SK-N-SH (cell line): ENCODE measurements around the gene POLD2. TPM values are rescaled to one million over a fixed set of nuclear protein-coding genes. Genes with fewer than 3 reads are reported as not detected.
A peak's percentile ranks its signal among the peaks of the same experiment; 100 is the strongest.

Experiments used
- CTCF ChIA-PET: fragments of 300-600, 350-600 bp; formaldehyde crosslinking; extraction: SDS; loops from one replicate; lab custom pipeline; 2021; lab: Yijun Ruan, JAX
- POLR2A ChIA-PET: fragments of 350-600 bp; sonication (Branson Sonifier 250); formaldehyde crosslinking; extraction: SDS; loops from one replicate; lab custom pipeline; 2020; ENCODE audit warnings: antibody characterized with exemption, inconsistent platforms; lab: Yijun Ruan, JAX
- DNase-seq: peaks from one replicate; pipeline ENCODE4 v3.0.0; 2012
- H2AFZ ChIP-seq: fragments of 200-600 bp; sonication (generic); 2 replicates; pipeline ENCODE4 v1.8.1; 2016; ENCODE audit warnings: antibody characterized with exemption, mild to moderate bottlenecking, low read depth
- H3F3A ChIP-seq: fragments of 200-600 bp; sonication (generic); replicated peaks from 2 replicates; pipeline ENCODE3; 2016; ENCODE audit warnings: antibody characterized with exemption, mild to moderate bottlenecking; ENCODE audit not compliant: insufficient read depth
- H3K27ac ChIP-seq, 2 experiments: fragments of 200-500 bp in 1 of 2; fragments of 200-600 bp in 1 of 2; sonication (Bioruptor generic) in 1 of 2; sonication (generic), shearing (Covaris generic) in 1 of 2; 2 replicates each; pipeline versions ENCODE4 v1.5.1 to v1.6.1; 2014 to 2016; ENCODE audit warnings: low read depth in 2 of 2, inconsistent platforms in 1 of 2, low read length in 1 of 2, mild to moderate bottlenecking in 1 of 2, mixed read lengths in 1 of 2
- H3K27me3 ChIP-seq: fragments of 200-600 bp; sonication (generic), shearing (Covaris generic); 2 replicates; pipeline ENCODE4 v1.6.1; 2016; ENCODE audit warnings: mixed run types; ENCODE audit not compliant: insufficient read depth
- H3K36me3 ChIP-seq, 2 experiments: fragments of 200-500 bp in 1 of 2; fragments of 200-600 bp in 1 of 2; sonication (Bioruptor generic) in 1 of 2; sonication (generic) in 1 of 2; replicated peaks in 1 of 2; 2 replicates each; pipeline versions ENCODE3 to v1.5.1; 2014 to 2016; ENCODE audit warnings: low read length in 1 of 2, mild to moderate bottlenecking in 1 of 2; ENCODE audit not compliant: insufficient read depth in 2 of 2, control insufficient read depth in 1 of 2
- H3K4me1 ChIP-seq, 2 experiments: fragments of 200-500 bp in 1 of 2; fragments of 200-600 bp in 1 of 2; sonication (Bioruptor generic) in 1 of 2; sonication (generic), shearing (Covaris generic) in 1 of 2; 2 replicates each; pipeline versions ENCODE4 v1.5.1 to v1.6.1; 2014 to 2016; ENCODE audit warnings: low read depth in 1 of 2, low read length in 1 of 2, mixed run types in 1 of 2; ENCODE audit not compliant: insufficient read depth in 2 of 2, control insufficient read depth in 1 of 2
- H3K4me2 ChIP-seq: fragments of 200-600 bp; sonication (generic), shearing (Covaris generic); 2 replicates; pipeline ENCODE4 v1.6.1; 2017; ENCODE audit warnings: mixed run types
- H3K4me3 ChIP-seq, 2 experiments: fragments of 200-500 bp in 1 of 2; fragments of 200-600 bp in 1 of 2; sonication (Bioruptor generic) in 1 of 2; sonication (generic), shearing (Covaris generic) in 1 of 2; 2 replicates each; pipeline versions ENCODE4 v1.5.1 to v1.8.1; 2014 to 2016; ENCODE audit warnings: low read depth in 2 of 2, inconsistent platforms in 1 of 2, low read length in 1 of 2, mild to moderate bottlenecking in 1 of 2, mixed read lengths in 1 of 2, moderate library complexity in 1 of 2
- H3K79me2 ChIP-seq: fragments of 200-600 bp; sonication (generic); 2 replicates; pipeline ENCODE4 v1.8.1; 2017; ENCODE audit warnings: mild to moderate bottlenecking; ENCODE audit not compliant: insufficient read depth
- H3K9ac ChIP-seq: fragments of 200-600 bp; sonication (generic); 2 replicates; pipeline ENCODE4 v1.6.1; 2017; ENCODE audit warnings: mixed run types
- H3K9me2 ChIP-seq: fragments of 200-600 bp; sonication (generic); 2 replicates; pipeline ENCODE4 v1.6.1; 2017; ENCODE audit warnings: mixed run types
- H3K9me3 ChIP-seq: fragments of 200-600 bp; sonication (generic); 2 replicates; pipeline ENCODE4 v1.6.1; 2017; ENCODE audit warnings: mixed run types, mild to moderate bottlenecking, moderate library complexity
- H4K20me1 ChIP-seq: fragments of 200-600 bp; sonication (generic); 2 replicates; pipeline ENCODE4 v1.6.1; 2017; ENCODE audit warnings: mild to moderate bottlenecking, mixed run types; ENCODE audit not compliant: insufficient read depth
- CHD2 ChIP-seq: fragments of 150-350 bp; IDR thresholded peaks from 2 replicates; pipeline ENCODE4 v1.6.1; 2018; ENCODE audit warnings: low read length; ENCODE audit not compliant: partially characterized antibody
- EP300 ChIP-seq, 2 experiments: IDR thresholded peaks; 2 replicates each; pipeline versions ENCODE4 v1.4.0 to v1.6.1; 2012; ENCODE audit warnings: borderline replicate concordance in 1 of 2, low read depth in 1 of 2, low read length in 1 of 2
- FOSL2 ChIP-seq: IDR thresholded peaks from 2 replicates; pipeline ENCODE4 v1.4.0; 2012; ENCODE audit warnings: low read depth, mild to moderate bottlenecking, moderate library complexity, borderline replicate concordance
- FOXJ3 ChIP-seq: sonication (generic); formaldehyde crosslinking; IDR thresholded peaks from 2 replicates; pipeline ENCODE4 v1.5.1; 2020; ENCODE audit warnings: mild to moderate bottlenecking, missing genetic modification reagents
- GABPA ChIP-seq: IDR thresholded peaks from 2 replicates; pipeline ENCODE4 v1.4.0; 2012; ENCODE audit warnings: low read depth, mild to moderate bottlenecking
- JUND ChIP-seq: IDR thresholded peaks from 2 replicates; pipeline ENCODE4 v1.4.0; 2012
- MEF2A ChIP-seq: IDR thresholded peaks from 2 replicates; pipeline ENCODE4 v1.4.0; 2012; ENCODE audit warnings: low read depth, borderline replicate concordance
- MXI1 ChIP-seq: IDR thresholded peaks from 2 replicates; pipeline ENCODE4 v1.6.1; 2012; ENCODE audit warnings: mild to moderate bottlenecking, low read depth, low read length, improper control_type of control experiment
- NFIC ChIP-seq: IDR thresholded peaks from 2 replicates; pipeline ENCODE4 v1.4.0; 2012; ENCODE audit warnings: borderline replicate concordance
- RAD21 ChIP-seq: IDR thresholded peaks from 2 replicates; pipeline ENCODE4 v1.6.1; 2012; ENCODE audit warnings: mild to moderate bottlenecking, low read length
- RCOR1 ChIP-seq: fragments of 150-350 bp; IDR thresholded peaks from 2 replicates; pipeline ENCODE4 v1.6.1; 2017; ENCODE audit warnings: antibody characterized with exemption, low read length
- REST ChIP-seq: IDR thresholded peaks from 2 replicates; pipeline ENCODE4 v1.6.1; 2012; ENCODE audit warnings: mild to moderate bottlenecking, low read depth, low read length, moderate library complexity
- SIN3A ChIP-seq: IDR thresholded peaks from 2 replicates; pipeline ENCODE4 v1.6.1; 2012; ENCODE audit warnings: low read depth, mild to moderate bottlenecking, low read length, moderate library complexity, borderline replicate concordance
- SMC3 ChIP-seq: IDR thresholded peaks from 2 replicates; pipeline ENCODE4 v1.6.1; 2012; ENCODE audit warnings: low read depth, low read length, improper control_type of control experiment
- TAF1 ChIP-seq: IDR thresholded peaks from 2 replicates; pipeline ENCODE4 v1.6.1; 2012; ENCODE audit warnings: low read depth, mild to moderate bottlenecking, low read length, moderate library complexity, borderline replicate concordance
- TEAD4 ChIP-seq: IDR thresholded peaks from 2 replicates; pipeline ENCODE4 v1.4.0; 2012; ENCODE audit warnings: mild to moderate bottlenecking, borderline replicate concordance; ENCODE audit not compliant: insufficient read depth
- USF1 ChIP-seq: IDR thresholded peaks from 2 replicates; pipeline ENCODE4 v1.4.0; 2012; ENCODE audit warnings: low read depth, borderline replicate concordance
- USF2 ChIP-seq: fragments of 150-350 bp; IDR thresholded peaks from 2 replicates; pipeline ENCODE4 v1.6.1; 2017; ENCODE audit warnings: antibody characterized with exemption, low read length, low read depth, borderline replicate concordance
- ZBTB33 ChIP-seq: IDR thresholded peaks from 2 replicates; pipeline ENCODE4 v1.4.0; 2012; ENCODE audit warnings: low read depth, borderline replicate concordance
- WGBS: methylation state at CpG from one replicate; pipeline ENCODE4 v1.1.6; 2017; ENCODE audit warnings: low lambda C conversion rate; 5-methylcytosine and 5-hydroxymethylcytosine counted together
- polyA plus RNA-seq, 3 experiments: library from polyadenylated mRNA; depleted of rRNA; stranded (reverse); fragments of >200 nt; gene quantifications; 2 replicates each; pipeline ENCODE4 v1.2.3, GENCODE V29; 2012

POLD2 gene
- polyA plus RNA-seq, 1 of the 3 experiments (the other 2 are of a cell fraction): 194 TPM

- POLR2A ChIA-PET: no interaction called here
- H3K79me2 ChIP-seq: no peaks in the 10 kb centered on the region
- H3K4me2 ChIP-seq: no peak overlapping the region
- no peak overlapping the region for H3K27ac ChIP-seq
- no peak overlapping the region for H2AFZ ChIP-seq
- 67% methylated on average over 3 of the region's 3 CpGs for WGBS
- H3K4me3 ChIP-seq: no peak overlapping the region
- no peak overlapping the region for H3K9ac ChIP-seq
- H3K9me3 ChIP-seq: no peaks in the 10 kb centered on the region
- H3K4me1 ChIP-seq: peaks cover 0 to 5% of the 10 kb centered on the region in 2 experiments; a peak in 1 of 4 replicates
- H3K36me3 ChIP-seq: no peaks in the 10 kb centered on the region
- CTCF ChIA-PET: interaction anchor here (0.5 to 1.6 kb wide), 3 partner anchors 31 to 63 kb away, joined by 3 to 4 read pairs (median 3); no protein-coding TSS in a partner anchor
- H3K27me3 ChIP-seq: no peaks in the 10 kb centered on the region
- no peaks in the 10 kb centered on the region for H3F3A ChIP-seq
- no peak for TF ChIP-seq ZBTB33
- no peak for TF ChIP-seq SMC3
- no peak for TF ChIP-seq FOSL2
- no peak for TF ChIP-seq TAF1
- no peak for TF ChIP-seq JUND
- no peak for TF ChIP-seq REST
- TF ChIP-seq RAD21: no peak
- no peak for TF ChIP-seq CHD2
- no peak for TF ChIP-seq MXI1
- no peak for TF ChIP-seq MEF2A
- H4K20me1 ChIP-seq: no peaks in the 10 kb centered on the region
- no peaks in the 10 kb centered on the region for H3K9me2 ChIP-seq
- no peak for DNase-seq
These were observed 9.9 kb upstream of the POLD2 start for GRCh38 chr7:44133295-44133694.

GRCh38 chr7:44132039-44132438 lies 8.7 kb upstream of the POLD2 start:
- Histone ChIP-seq H3K27ac (no peak overlapping the region), H3K9me3 (no peaks in the 10 kb centered on the region), H3K36me3 (no peaks in the 10 kb centered on the region), H3K9me2 (no peaks in the 10 kb centered on the region), H3K27me3 (no peaks in the 10 kb centered on the region), H4K20me1 (no peaks in the 10 kb centered on the region), H3K4me1 (no peaks in the 10 kb centered on the region; a peak in 1 of 4 replicates), H3K79me2 (no peaks in the 10 kb centered on the region), H3K9ac (no peak overlapping the region), H3K4me3 (no peak overlapping the region), H3K4me2 (no peak overlapping the region), H3F3A (no peaks in the 10 kb centered on the region), H2AFZ (no peak overlapping the region)
- no peak for DNase-seq
- WGBS: 73% methylated on average over 2 of the region's 2 CpGs
- CTCF ChIA-PET: interaction anchor here (0.6 to 2.3 kb wide), 12 partner anchors 10 to 330 kb away, joined by 3 to 11 read pairs (median 6); partner anchors contain the start of genes MYL7 and YKT6
- POLR2A ChIA-PET: interaction anchor here (1.8 kb wide), 1 partner anchor 9 kb away, joined by 9 read pairs; the partner anchor contains the start of gene POLD2
- TF ChIP-seq RCOR1 (no peak), EP300 (IDR thresholded peaks at IDR 0.05; ENCODE audit: borderline replicate concordance in 1 of 2, low read depth in 1 of 2, low read length in 1 of 2) (no peak), TEAD4 (0 out of 2 replicates have a peak, but pooled peaks have one; percentile 49), USF1 (no peak), SIN3A (no peak), MXI1 (no peak), FOSL2 (no peak), GABPA (no peak), NFIC (peak; percentile 47; the same call in 1 of the 2 replicates), FOXJ3 (CRISPR knock-in tag) (no peak), USF2 (no peak)
